SU-DHL-6 (cell line): Measurements from ENCODE around the gene TPST2.

Source experiments
- EZH2phosphoT487 ChIP-seq: fragments of 200-600 bp; sonication (generic), shearing (Covaris generic); conservative IDR thresholded peaks from 2 replicates; pipeline ENCODE4 v1.6.1; 2018; ENCODE audit warnings: mild to moderate bottlenecking, antibody characterized with exemption, low read length, moderate library complexity, mixed read lengths
- TF ChIP-seq, protein P1 (sequence below): fragments of 200-600 bp; sonication (generic); IDR thresholded peaks from one replicate; pipeline ENCODE4 v1.5.1; 2017; ENCODE audit warnings: antibody characterized with exemption, mild to moderate bottlenecking, low read length, moderate library complexity; ENCODE audit not compliant: insufficient read depth, poor library complexity, severe bottlenecking

DNA sequence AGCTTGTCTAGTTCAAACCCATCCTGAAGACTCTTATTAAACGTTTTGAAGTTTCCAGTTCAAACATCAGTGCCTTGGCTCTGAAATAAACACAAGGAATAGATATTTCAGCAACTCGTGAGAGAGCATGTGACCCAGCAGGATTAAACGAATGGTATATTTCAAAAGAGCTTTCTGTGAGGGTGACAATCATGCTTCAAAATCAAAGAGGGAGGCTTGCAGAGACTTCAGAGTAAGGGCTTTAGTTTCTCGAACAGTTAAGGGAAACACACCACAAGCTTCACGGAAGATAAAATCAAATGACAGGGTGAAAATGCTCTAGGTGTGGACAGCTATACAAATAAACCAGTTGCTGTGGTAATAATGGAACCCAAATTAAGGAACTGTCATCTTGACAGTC is 107.8 kb downstream of the TPST2 start:
- TF ChIP-seq EZH2phosphoT487: no peak
- TF ChIP-seq, protein P1, sequence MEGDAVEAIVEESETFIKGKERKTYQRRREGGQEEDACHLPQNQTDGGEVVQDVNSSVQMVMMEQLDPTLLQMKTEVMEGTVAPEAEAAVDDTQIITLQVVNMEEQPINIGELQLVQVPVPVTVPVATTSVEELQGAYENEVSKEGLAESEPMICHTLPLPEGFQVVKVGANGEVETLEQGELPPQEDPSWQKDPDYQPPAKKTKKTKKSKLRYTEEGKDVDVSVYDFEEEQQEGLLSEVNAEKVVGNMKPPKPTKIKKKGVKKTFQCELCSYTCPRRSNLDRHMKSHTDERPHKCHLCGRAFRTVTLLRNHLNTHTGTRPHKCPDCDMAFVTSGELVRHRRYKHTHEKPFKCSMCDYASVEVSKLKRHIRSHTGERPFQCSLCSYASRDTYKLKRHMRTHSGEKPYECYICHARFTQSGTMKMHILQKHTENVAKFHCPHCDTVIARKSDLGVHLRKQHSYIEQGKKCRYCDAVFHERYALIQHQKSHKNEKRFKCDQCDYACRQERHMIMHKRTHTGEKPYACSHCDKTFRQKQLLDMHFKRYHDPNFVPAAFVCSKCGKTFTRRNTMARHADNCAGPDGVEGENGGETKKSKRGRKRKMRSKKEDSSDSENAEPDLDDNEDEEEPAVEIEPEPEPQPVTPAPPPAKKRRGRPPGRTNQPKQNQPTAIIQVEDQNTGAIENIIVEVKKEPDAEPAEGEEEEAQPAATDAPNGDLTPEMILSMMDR: no peak
